Measurements from ENCODE around the gene EXOC1L. TPM values are rescaled to one million over a fixed set of nuclear protein-coding genes. Genes with fewer than 3 reads are reported as not detected.

The EXOC1L gene
- polyA plus RNA-seq, 1 donor (not counting 4 experiments of a cell fraction or from before 2014, with no cell fraction given): not detected

GRCh38 chr4:55791666-55792065 lies 27.9 kb upstream of the EXOC1L start:
- Histone ChIP-seq H3K4me3 (ENCODE audit: control insufficient read depth in 2 of 3, extremely low read depth in 1 of 3, insufficient read depth in 2 of 3, low read depth in 1 of 3, low read length in 3 of 3) (no peak overlapping the region), H3K4me1 (ENCODE audit: control insufficient read depth, extremely low read depth, insufficient read depth, low read length) (peaks cover 5% of the 10 kb centered on the region), H3K27ac (ENCODE audit: control insufficient read depth, insufficient read depth, low read length) (no peak overlapping the region), H3K9ac (ENCODE audit: control insufficient read depth, extremely low read depth, insufficient read depth, low read length) (no peak overlapping the region), H3K27me3 (ENCODE audit: control insufficient read depth, extremely low read depth, insufficient read depth, low read length) (peaks cover 11% of the 10 kb centered on the region), H3K9me3 (ENCODE audit: control insufficient read depth, low read depth, low read length) (no peaks in the 10 kb centered on the region), H3K79me2 (ENCODE audit: control insufficient read depth, insufficient read depth, low read length) (no peaks in the 10 kb centered on the region), H3K36me3 (ENCODE audit: control insufficient read depth in 2 of 2, extremely low read depth in 1 of 2, insufficient read depth in 2 of 2, low read length in 2 of 2) (no peaks in the 10 kb centered on the region), H4K20me1 (ENCODE audit: control insufficient read depth, extremely low read depth, insufficient read depth, low read length) (no peaks in the 10 kb centered on the region), H3K9me1 (ENCODE audit: control insufficient read depth, extremely low read depth, insufficient read depth, low read length) (no peaks in the 10 kb centered on the region), H3K4me2 (ENCODE audit: control insufficient read depth, extremely low read depth, insufficient read depth, low read depth, low read length) (no peak overlapping the region), H2AFZ (ENCODE audit: control insufficient read depth, low read length) (peak overlapping the region; percentile 44)
- dilution Hi-C loops (cut with MboI; ENCODE audit: extremely low pct_ligation_motif_present, low sequenced_read_pairs): no loop called here
- FAIRE-seq (peak; percentile 52), DNase-seq (ENCODE audit: low read depth, low spot score) (no peak)
- TF ChIP-seq EZH2 (IDR thresholded peaks at IDR 0.05; ENCODE audit: low read length): no peak

GRCh38 chr4:55793479-55793878 lies 26.1 kb upstream of the EXOC1L start:
- no peak overlapping the region for H3K4me3 ChIP-seq (ENCODE audit: control insufficient read depth in 2 of 3, extremely low read depth in 1 of 3, insufficient read depth in 2 of 3, low read depth in 1 of 3, low read length in 3 of 3)
- FAIRE-seq: no peak
- no peaks in the 10 kb centered on the region for H3K36me3 ChIP-seq (ENCODE audit: control insufficient read depth in 2 of 2, extremely low read depth in 1 of 2, insufficient read depth in 2 of 2, low read length in 2 of 2)
- H3K79me2 ChIP-seq (ENCODE audit: control insufficient read depth, insufficient read depth, low read length): no peaks in the 10 kb centered on the region
- peaks cover 11% of the 10 kb centered on the region for H3K27me3 ChIP-seq (ENCODE audit: control insufficient read depth, extremely low read depth, insufficient read depth, low read length)
- peak overlapping the region; percentile 6 for H3K4me2 ChIP-seq (ENCODE audit: control insufficient read depth, extremely low read depth, insufficient read depth, low read depth, low read length)
- no peak overlapping the region for H3K27ac ChIP-seq (ENCODE audit: control insufficient read depth, insufficient read depth, low read length)
- H4K20me1 ChIP-seq (ENCODE audit: control insufficient read depth, extremely low read depth, insufficient read depth, low read length): no peaks in the 10 kb centered on the region
- no peak overlapping the region for H3K9ac ChIP-seq (ENCODE audit: control insufficient read depth, extremely low read depth, insufficient read depth, low read length)
- H3K4me1 ChIP-seq (ENCODE audit: control insufficient read depth, extremely low read depth, insufficient read depth, low read length): peaks cover 5% of the 10 kb centered on the region
- H3K9me3 ChIP-seq (ENCODE audit: control insufficient read depth, low read depth, low read length): no peaks in the 10 kb centered on the region
- DNase-seq (ENCODE audit: low read depth, low spot score): no peak
- peak overlapping the region; percentile 74 for H2AFZ ChIP-seq (ENCODE audit: control insufficient read depth, low read length)
- dilution Hi-C loops (cut with MboI; ENCODE audit: extremely low pct_ligation_motif_present, low sequenced_read_pairs): no loop called here
- no peaks in the 10 kb centered on the region for H3K9me1 ChIP-seq (ENCODE audit: control insufficient read depth, extremely low read depth, insufficient read depth, low read length)
- no peak for TF ChIP-seq EZH2 (IDR thresholded peaks at IDR 0.05; ENCODE audit: low read length)
- TF ChIP-seq CTCF (optimal IDR thresholded peaks at IDR 0.05 in 1 of 3, IDR thresholded peaks at IDR 0.05 in 1 of 3, conservative IDR thresholded peaks at IDR 0.05 in 1 of 3; ENCODE audit: extremely low read depth in 1 of 3, insufficient read depth in 2 of 3, low read length in 3 of 3): no peak

- FAIRE-seq: no peak
- dilution Hi-C loops (cut with MboI; ENCODE audit: extremely low pct_ligation_motif_present, low sequenced_read_pairs): no loop called here
- H3K4me3 ChIP-seq (ENCODE audit: control insufficient read depth in 2 of 3, extremely low read depth in 1 of 3, insufficient read depth in 2 of 3, low read depth in 1 of 3, low read length in 3 of 3): no peak overlapping the region
Observed at GRCh38 chr4:55794053-55794452, 25.5 kb upstream of the EXOC1L start.

More at GRCh38 chr4:55794053-55794452, 25.5 kb upstream of the EXOC1L start:
- Histone ChIP-seq H3K79me2 (ENCODE audit: control insufficient read depth, insufficient read depth, low read length) (no peaks in the 10 kb centered on the region), H3K9ac (ENCODE audit: control insufficient read depth, extremely low read depth, insufficient read depth, low read length) (no peak overlapping the region), H3K27ac (ENCODE audit: control insufficient read depth, insufficient read depth, low read length) (no peak overlapping the region), H3K27me3 (ENCODE audit: control insufficient read depth, extremely low read depth, insufficient read depth, low read length) (peaks cover 11% of the 10 kb centered on the region), H3K4me1 (ENCODE audit: control insufficient read depth, extremely low read depth, insufficient read depth, low read length) (peaks cover 5% of the 10 kb centered on the region), H3K9me3 (ENCODE audit: control insufficient read depth, low read depth, low read length) (no peaks in the 10 kb centered on the region), H2AFZ (ENCODE audit: control insufficient read depth, low read length) (no peak overlapping the region), H3K9me1 (ENCODE audit: control insufficient read depth, extremely low read depth, insufficient read depth, low read length) (no peaks in the 10 kb centered on the region), H3K4me2 (ENCODE audit: control insufficient read depth, extremely low read depth, insufficient read depth, low read depth, low read length) (no peak overlapping the region), H4K20me1 (ENCODE audit: control insufficient read depth, extremely low read depth, insufficient read depth, low read length) (no peaks in the 10 kb centered on the region), H3K36me3 (ENCODE audit: control insufficient read depth in 2 of 2, extremely low read depth in 1 of 2, insufficient read depth in 2 of 2, low read length in 2 of 2) (no peaks in the 10 kb centered on the region)
- DNase-seq (ENCODE audit: low read depth, low spot score): no peak
- TF ChIP-seq CTCF (optimal IDR thresholded peaks at IDR 0.05 in 1 of 3, IDR thresholded peaks at IDR 0.05 in 1 of 3, conservative IDR thresholded peaks at IDR 0.05 in 1 of 3; ENCODE audit: extremely low read depth in 1 of 3, insufficient read depth in 2 of 3, low read length in 3 of 3) (no peak), EZH2 (IDR thresholded peaks at IDR 0.05; ENCODE audit: low read length) (no peak)

All from keratinocyte (primary cell).